HEK293T (cell line): ENCODE results near the gene PCED1B.

ENCODE experiments used
- CTCF ChIA-PET: fragments of 350-600 bp; formaldehyde crosslinking; extraction: SDS; loops from one replicate; lab custom pipeline; 2021; ENCODE audit warnings: antibody characterized with exemption, inconsistent platforms; lab: Yijun Ruan, JAX
- POLR2A ChIA-PET: fragments of 350-600 bp; formaldehyde crosslinking; extraction: SDS; loops from one replicate; lab custom pipeline; 2020; ENCODE audit warnings: antibody characterized with exemption, inconsistent platforms; lab: Yijun Ruan, JAX
- DNase-seq: peaks from one replicate; pipeline ENCODE4 v3.0.0; 2012; ENCODE audit warnings: mixed read lengths; ENCODE audit errors: extremely low spot score
- ARNT ChIP-seq: fragments of 450-650 bp; IDR thresholded peaks from 2 replicates; pipeline ENCODE4 v1.6.1; 2017; ENCODE audit warnings: mild to moderate bottlenecking
- BHLHE40 ChIP-seq: fragments of 450-650 bp; IDR thresholded peaks from 2 replicates; pipeline ENCODE4 v1.6.1; 2016; ENCODE audit warnings: mild to moderate bottlenecking, moderate library complexity, borderline replicate concordance
- CTBP1 ChIP-seq: fragments of 450-650 bp; IDR thresholded peaks from 2 replicates; pipeline ENCODE4 v1.6.1; 2016; ENCODE audit warnings: borderline replicate concordance
- ELF4 ChIP-seq: fragments of 450-650 bp; IDR thresholded peaks from 2 replicates; pipeline ENCODE4 v1.6.1; 2017; ENCODE audit warnings: antibody characterized with exemption
- FOXA1 ChIP-seq: fragments of 450-650 bp; IDR thresholded peaks from 2 replicates; pipeline ENCODE4 v1.6.1; 2016; ENCODE audit warnings: mild to moderate bottlenecking
- FOXK2 ChIP-seq: fragments of 450-650 bp; IDR thresholded peaks from 2 replicates; pipeline ENCODE4 v1.6.1; 2016; ENCODE audit warnings: mild to moderate bottlenecking
- FOXM1 ChIP-seq: fragments of 450-650 bp; IDR thresholded peaks from 2 replicates; pipeline ENCODE4 v1.6.1; 2017; ENCODE audit warnings: mild to moderate bottlenecking, borderline replicate concordance
- HDGF ChIP-seq: fragments of 450-650 bp; IDR thresholded peaks from 2 replicates; pipeline ENCODE4 v1.6.1; 2017; ENCODE audit warnings: antibody characterized with exemption, borderline replicate concordance
- L3MBTL2 ChIP-seq: fragments of 450-650 bp; conservative IDR thresholded peaks from 2 replicates; pipeline ENCODE4 v1.6.1; 2016; ENCODE audit warnings: mild to moderate bottlenecking
- LEF1 ChIP-seq: fragments of 450-650 bp; IDR thresholded peaks from 2 replicates; pipeline ENCODE4 v1.6.1; 2017; ENCODE audit warnings: mild to moderate bottlenecking, borderline replicate concordance
- NFRKB ChIP-seq: fragments of 450-650 bp; IDR thresholded peaks from 2 replicates; pipeline ENCODE4 v1.6.1; 2016; ENCODE audit warnings: mild to moderate bottlenecking, moderate library complexity
- PKNOX1 ChIP-seq: fragments of 450-650 bp; IDR thresholded peaks from 2 replicates; pipeline ENCODE4 v1.6.1; 2016
- SP1 ChIP-seq: fragments of 450-650 bp; IDR thresholded peaks from 2 replicates; pipeline ENCODE4 v1.6.1; 2017
- SUZ12 ChIP-seq: fragments of 450-650 bp; IDR thresholded peaks from 2 replicates; pipeline ENCODE4 v1.6.1; 2016; ENCODE audit warnings: mild to moderate bottlenecking
- TARDBP ChIP-seq: fragments of 450-650 bp; IDR thresholded peaks from 2 replicates; pipeline ENCODE4 v1.6.1; 2016
- ZNF384 ChIP-seq: fragments of 450-650 bp; IDR thresholded peaks from 2 replicates; pipeline ENCODE4 v1.6.1; 2016

Gene PCED1B

GRCh38 chr12:47120736-47121135, 41.3 kb downstream of the PCED1B start:
- ChIA-PET CTCF (no interaction called here), POLR2A (no interaction called here)
- TF ChIP-seq ELF4, result no peak
- no peak for TF ChIP-seq LEF1
- TF ChIP-seq CTBP1, result no peak
- no peak for TF ChIP-seq ZNF384
- no peak for TF ChIP-seq ARNT
- TF ChIP-seq L3MBTL2, result no peak
- no peak for TF ChIP-seq BHLHE40
- TF ChIP-seq SP1, result no peak
- no peak for DNase-seq

- CTCF ChIA-PET, result no interaction called here
- TF ChIP-seq FOXM1, result no peak
- no peak for TF ChIP-seq FOXK2
- no peak for TF ChIP-seq BHLHE40
- no peak for TF ChIP-seq FOXA1
- TF ChIP-seq SUZ12, result no peak
- TF ChIP-seq ARNT, result no peak
- TF ChIP-seq ELF4, result no peak
- no peak for TF ChIP-seq LEF1
- TF ChIP-seq PKNOX1, result no peak
- no peak for TF ChIP-seq SP1
- no peak for TF ChIP-seq L3MBTL2
- POLR2A ChIA-PET, result no interaction called here
- no peak for DNase-seq
Observed at GRCh38 chr12:47121146-47121545, 41.7 kb downstream of the PCED1B start.

GRCh38 chr12:47122602-47123001, 43.2 kb downstream of the PCED1B start:
- no peak for DNase-seq
- TF ChIP-seq SUZ12 (no peak), FOXM1 (no peak), SP1 (no peak), NFRKB (no peak), TARDBP (no peak), FOXA1 (no peak)
- ChIA-PET CTCF (no interaction called here), POLR2A (no interaction called here)

GRCh38 chr12:47123730-47124129, 44.3 kb downstream of the PCED1B start:
- ChIA-PET CTCF (no interaction called here), POLR2A (no interaction called here)
- TF ChIP-seq L3MBTL2 (no peak), FOXK2 (no peak), BHLHE40 (no peak), TARDBP (no peak), PKNOX1 (no peak), ELF4 (no peak), ZNF384 (no peak), CTBP1 (no peak)
- no peak for DNase-seq

GRCh38 chr12:47124451-47124850, 45.0 kb downstream of the PCED1B start:
- ChIA-PET CTCF (no interaction called here), POLR2A (no interaction called here)
- no peak for DNase-seq
- no peak for TF ChIP-seq CTBP1

- no peak for TF ChIP-seq SP1
- no peak for TF ChIP-seq SUZ12
- no peak for TF ChIP-seq ELF4
- no peak for TF ChIP-seq LEF1
- no peak for TF ChIP-seq ZNF384
- TF ChIP-seq L3MBTL2, result no peak
- TF ChIP-seq CTBP1, result no peak
- no peak for DNase-seq
- ChIA-PET CTCF (no interaction called here), POLR2A (no interaction called here)
Observed at GRCh38 chr12:47126246-47126645, 46.8 kb downstream of the PCED1B start.

GRCh38 chr12:47131011-47131410, 51.6 kb downstream of the PCED1B start:
- DNase-seq, result no peak
- POLR2A ChIA-PET, result no interaction called here
- TF ChIP-seq FOXK2 (no peak), ZNF384 (no peak), SP1 (no peak), CTBP1 (no peak), HDGF (no peak), ELF4 (no peak), BHLHE40 (no peak), ARNT (no peak), L3MBTL2 (no peak), FOXM1 (no peak), FOXA1 (no peak), LEF1 (no peak)
- CTCF ChIA-PET, result no interaction called here

GRCh38 chr12:47134005-47134404, 54.6 kb downstream of the PCED1B start:
- TF ChIP-seq CTBP1 (no peak), LEF1 (no peak), TARDBP (no peak), L3MBTL2 (no peak), PKNOX1 (no peak), FOXM1 (no peak), FOXA1 (no peak), FOXK2 (no peak), BHLHE40 (no peak), HDGF (no peak), SP1 (no peak), ZNF384 (no peak), ARNT (no peak), SUZ12 (no peak), NFRKB (no peak), ELF4 (no peak)
- POLR2A ChIA-PET, result no interaction called here
- CTCF ChIA-PET, result no interaction called here
- no peak for DNase-seq
